Karpas-422 (cell line): ENCODE measurements around the gene SAMD13. TPM values are rescaled to one million over a fixed set of nuclear protein-coding genes. Genes with fewer than 3 reads are reported as not detected.

Experiments used
- DNase-seq: peaks from one replicate; pipeline ENCODE4 v3.0.0-alpha.2; 2015
- H2AFZ ChIP-seq: fragments of 200-600 bp; sonication (generic); 2 replicates; pipeline ENCODE4 v1.6.1; 2014; ENCODE audit warnings: antibody characterized with exemption, low read length, mixed read lengths
- H3K27ac ChIP-seq: fragments of 200-600 bp; sonication (generic); 2 replicates; pipeline ENCODE4 v1.5.1; 2014; ENCODE audit warnings: mild to moderate bottlenecking, low read length, moderate library complexity
- H3K27me3 ChIP-seq: fragments of 200-600 bp; sonication (generic); 2 replicates; pipeline ENCODE4 v1.6.1; 2014; ENCODE audit warnings: low read length, mixed read lengths
- H3K36me3 ChIP-seq: fragments of 200-600 bp; sonication (generic); 2 replicates; pipeline ENCODE4 v1.6.1; 2014; ENCODE audit warnings: low read length, mixed read lengths; ENCODE audit not compliant: insufficient read depth
- H3K4me1 ChIP-seq: fragments of 200-600 bp; sonication (generic); 2 replicates; pipeline ENCODE4 v1.6.1; 2014; ENCODE audit warnings: mild to moderate bottlenecking, low read length, mixed read lengths
- H3K4me2 ChIP-seq: fragments of 200-600 bp; sonication (generic); 2 replicates; pipeline ENCODE4 v1.6.1; 2014; ENCODE audit warnings: low read length, low read depth, mild to moderate bottlenecking; ENCODE audit not compliant: poor library complexity, severe bottlenecking
- H3K4me3 ChIP-seq: fragments of 200-600 bp; sonication (generic); 2 replicates; pipeline ENCODE4 v1.5.1; 2014; ENCODE audit warnings: mild to moderate bottlenecking, antibody characterized with exemption, low read length, mixed read lengths
- H3K79me2 ChIP-seq: fragments of 200-600 bp; sonication (generic); 2 replicates; pipeline ENCODE4 v1.6.1; 2014; ENCODE audit warnings: mild to moderate bottlenecking, low read length, mixed read lengths
- H3K9ac ChIP-seq: fragments of 200-600 bp; sonication (generic); 2 replicates; pipeline ENCODE4 v1.6.0; 2014; ENCODE audit warnings: low read length
- H3K9me2 ChIP-seq: fragments of 200-600 bp; sonication (generic), shearing (Covaris generic); replicated peaks from 2 replicates; pipeline ENCODE4 v1.6.0; 2014; ENCODE audit warnings: mild to moderate bottlenecking, low read length, moderate library complexity; ENCODE audit not compliant: insufficient read depth
- H3K9me3 ChIP-seq: fragments of 300-700, 200-600 bp; sonication (generic); 2 replicates; pipeline ENCODE4 v1.6.1; 2014; ENCODE audit warnings: low read length, mixed read lengths
- H4K20me1 ChIP-seq: fragments of 200-600 bp; sonication (generic); 2 replicates; pipeline ENCODE4 v1.6.1; 2014; ENCODE audit warnings: mild to moderate bottlenecking, antibody characterized with exemption, low read length, low read depth; ENCODE audit not compliant: insufficient read depth
- total RNA-seq: library from RNA; depleted of rRNA; stranded (reverse); fragments of >200 nt; shearing (Covaris generic); gene quantifications from 2 replicates; pipeline ENCODE4 v1.2.3, GENCODE V29; 2014; ENCODE audit warnings: low replicate concordance

Gene SAMD13
- total RNA-seq, 1 experiment from 2014 or later, result 3.1 TPM

- peak overlapping the region; percentile 82 for H3K4me3 ChIP-seq
- no peak for DNase-seq
These were observed 1.9 kb upstream of the SAMD13 start for GRCh38 chr1:84299536-84300170.

GRCh38 chr1:84300501-84300900 lies 1.0 kb upstream of the SAMD13 start:
- H3K36me3 ChIP-seq, result no peaks in the 10 kb centered on the region

More at GRCh38 chr1:84299536-84300170, 1.9 kb upstream of the SAMD13 start:
- no peaks in the 10 kb centered on the region for H3K9me2 ChIP-seq
- no peak overlapping the region for H3K27ac ChIP-seq
- peak overlapping the region; percentile 91 for H3K4me2 ChIP-seq
- H4K20me1 ChIP-seq, result no peaks in the 10 kb centered on the region
- peak overlapping the region; percentile 92 for H3K9ac ChIP-seq
- H3K36me3 ChIP-seq, result no peaks in the 10 kb centered on the region
- H3K79me2 ChIP-seq, result no peaks in the 10 kb centered on the region
- H3K27me3 ChIP-seq, result no peaks in the 10 kb centered on the region
- peaks cover 54% of the 10 kb centered on the region for H3K4me1 ChIP-seq
- no peaks in the 10 kb centered on the region for H3K9me3 ChIP-seq
- peak overlapping the region; percentile 93; the same call in 1 of the 2 replicates for H2AFZ ChIP-seq

GRCh38 chr1:84301785-84302385 lies 377 bp downstream of the SAMD13 start:
- Histone ChIP-seq H3K27me3 (no peaks in the 10 kb centered on the region), H3K4me1 (peaks cover 54% of the 10 kb centered on the region), H4K20me1 (no peaks in the 10 kb centered on the region), H3K9ac (peak overlapping the region; percentile 54), H3K27ac (peak overlapping the region; percentile 58), H2AFZ (peak overlapping the region; percentile 74), H3K9me2 (no peaks in the 10 kb centered on the region), H3K4me3 (peak overlapping the region; percentile 52), H3K36me3 (no peaks in the 10 kb centered on the region), H3K79me2 (no peaks in the 10 kb centered on the region), H3K4me2 (peak overlapping the region; percentile 91), H3K9me3 (no peaks in the 10 kb centered on the region)
- no peak for DNase-seq

More at GRCh38 chr1:84300501-84300900, 1.0 kb upstream of the SAMD13 start:
- Histone ChIP-seq H3K27ac (peak overlapping the region; percentile 58; the same call in 1 of the 2 replicates), H3K4me1 (peaks cover 54% of the 10 kb centered on the region), H3K4me2 (peak overlapping the region; percentile 91), H3K9ac (peak overlapping the region; percentile 54; the same call in 1 of the 2 replicates), H3K79me2 (no peaks in the 10 kb centered on the region), H4K20me1 (no peaks in the 10 kb centered on the region), H3K4me3 (peak overlapping the region; percentile 52), H3K27me3 (no peaks in the 10 kb centered on the region), H2AFZ (peak overlapping the region; percentile 74; the same call in 1 of the 2 replicates), H3K9me2 (no peaks in the 10 kb centered on the region), H3K9me3 (no peaks in the 10 kb centered on the region)
- no peak for DNase-seq

GRCh38 chr1:84303314-84303830 lies 1.9 kb downstream of the SAMD13 start:
- no peaks in the 10 kb centered on the region for H3K9me3 ChIP-seq
- no peaks in the 10 kb centered on the region for H4K20me1 ChIP-seq
- H3K9ac ChIP-seq, result peak overlapping the region; percentile 54
- no peaks in the 10 kb centered on the region for H3K36me3 ChIP-seq
- no peaks in the 10 kb centered on the region for H3K9me2 ChIP-seq
- no peaks in the 10 kb centered on the region for H3K27me3 ChIP-seq
- no peak overlapping the region for H3K27ac ChIP-seq
- H3K4me2 ChIP-seq, result peak overlapping the region; percentile 91
- DNase-seq, result no peak
- H2AFZ ChIP-seq, result peak overlapping the region; percentile 52; the same call in 1 of the 2 replicates
- peaks cover 46% of the 10 kb centered on the region for H3K4me1 ChIP-seq
- H3K4me3 ChIP-seq, result peak overlapping the region; percentile 52
- H3K79me2 ChIP-seq, result no peaks in the 10 kb centered on the region

GRCh38 chr1:84307398-84307797 lies 5.9 kb downstream of the SAMD13 start:
- Histone ChIP-seq H3K79me2 (no peaks in the 10 kb centered on the region), H3K4me2 (no peak overlapping the region), H3K9me2 (no peaks in the 10 kb centered on the region), H2AFZ (no peak overlapping the region), H3K4me3 (no peak overlapping the region), H3K9me3 (no peaks in the 10 kb centered on the region), H3K27ac (no peak overlapping the region), H3K36me3 (no peaks in the 10 kb centered on the region), H4K20me1 (no peaks in the 10 kb centered on the region), H3K27me3 (no peaks in the 10 kb centered on the region), H3K4me1 (peaks cover 12% of the 10 kb centered on the region), H3K9ac (no peak overlapping the region)
- no peak for DNase-seq

GRCh38 chr1:84311296-84311695 lies 9.8 kb downstream of the SAMD13 start:
- no peak overlapping the region for H3K9ac ChIP-seq
- no peaks in the 10 kb centered on the region for H3K27me3 ChIP-seq
- DNase-seq, result no peak
- H3K4me3 ChIP-seq, result no peak overlapping the region
- no peaks in the 10 kb centered on the region for H4K20me1 ChIP-seq
- H3K36me3 ChIP-seq, result no peaks in the 10 kb centered on the region
- no peaks in the 10 kb centered on the region for H3K4me1 ChIP-seq
- no peaks in the 10 kb centered on the region for H3K79me2 ChIP-seq
- H3K4me2 ChIP-seq, result no peak overlapping the region
- no peaks in the 10 kb centered on the region for H3K9me2 ChIP-seq
- H2AFZ ChIP-seq, result no peak overlapping the region
- no peaks in the 10 kb centered on the region for H3K9me3 ChIP-seq
- no peak overlapping the region for H3K27ac ChIP-seq

GRCh38 chr1:84319662-84320061 lies 18.2 kb downstream of the SAMD13 start:
- no peak overlapping the region for H2AFZ ChIP-seq
- no peak overlapping the region for H3K4me3 ChIP-seq
- no peaks in the 10 kb centered on the region for H3K27me3 ChIP-seq
- no peak overlapping the region for H3K9ac ChIP-seq
- H3K4me2 ChIP-seq, result no peak overlapping the region
- no peaks in the 10 kb centered on the region for H3K4me1 ChIP-seq
- no peaks in the 10 kb centered on the region for H4K20me1 ChIP-seq
- H3K79me2 ChIP-seq, result no peaks in the 10 kb centered on the region
- H3K27ac ChIP-seq, result no peak overlapping the region
- no peaks in the 10 kb centered on the region for H3K36me3 ChIP-seq
- no peaks in the 10 kb centered on the region for H3K9me3 ChIP-seq
- DNase-seq, result no peak
- no peaks in the 10 kb centered on the region for H3K9me2 ChIP-seq

GRCh38 chr1:84327830-84328229 lies 26.3 kb downstream of the SAMD13 start:
- no peaks in the 10 kb centered on the region for H4K20me1 ChIP-seq
- no peak overlapping the region for H3K4me3 ChIP-seq
- no peak overlapping the region for H3K27ac ChIP-seq
- H3K79me2 ChIP-seq, result no peaks in the 10 kb centered on the region
- no peaks in the 10 kb centered on the region for H3K9me3 ChIP-seq
- no peaks in the 10 kb centered on the region for H3K36me3 ChIP-seq
- no peak for DNase-seq
- no peak overlapping the region for H2AFZ ChIP-seq
- H3K4me1 ChIP-seq, result no peaks in the 10 kb centered on the region
- H3K27me3 ChIP-seq, result no peaks in the 10 kb centered on the region
- H3K9ac ChIP-seq, result no peak overlapping the region
- no peaks in the 10 kb centered on the region for H3K9me2 ChIP-seq
- H3K4me2 ChIP-seq, result no peak overlapping the region
